GM12872 (cell line): ENCODE data around the gene ESR2.

Source experiments
- CTCF ChIP-seq: IDR thresholded peaks from 3 replicates; pipeline ENCODE4 v1.5.1; 2011; ENCODE audit warnings: low read depth, mild to moderate bottlenecking, low read length, moderate library complexity; ENCODE audit not compliant: insufficient read depth

ESR2 gene

GRCh38 chr14:64107438-64107837 is 186.7 kb downstream of the ESR2 start:
- TF ChIP-seq CTCF = no peak

GRCh38 chr14:64098120-64098519 is 196.1 kb downstream of the ESR2 start:
- TF ChIP-seq CTCF = no peak

- TF ChIP-seq CTCF = no peak
These were observed 198.6 kb downstream of the ESR2 start for GRCh38 chr14:64095620-64096019.

GRCh38 chr14:64092940-64093339 is 201.2 kb downstream of the ESR2 start:
- TF ChIP-seq CTCF = no peak

GRCh38 chr14:64092338-64092737 is 201.8 kb downstream of the ESR2 start:
- TF ChIP-seq CTCF = no peak

GRCh38 chr14:64091217-64091616 is 203.0 kb downstream of the ESR2 start:
- TF ChIP-seq CTCF = no peak

- TF ChIP-seq CTCF = no peak
These were observed 204.3 kb downstream of the ESR2 start for GRCh38 chr14:64089920-64090319.

GRCh38 chr14:64088647-64088964 is 205.6 kb downstream of the ESR2 start:
- no peak for TF ChIP-seq CTCF
